ENCODE results near the gene FAM13A. TPM values are rescaled to one million over a fixed set of nuclear protein-coding genes. Genes with fewer than 3 reads are reported as not detected.

Gene FAM13A
- total and polyA plus RNA-seq, 2 of the 4 experiments (the other 2 are of a cell fraction) = 13.1 to 22.0 TPM

- Histone ChIP-seq H2BK15ac (ENCODE audit: low read depth, low read length) (no peak overlapping the region), H2BK20ac (ENCODE audit: low read depth, low read length) (no peak overlapping the region), H3K9ac (ENCODE audit: low read depth, low read length) (no peak overlapping the region), H4K91ac (ENCODE audit: insufficient read depth, low read depth, low read length) (no peak overlapping the region), H4K8ac (ENCODE audit: low read depth in 2 of 2, low read length in 2 of 2) (no peak overlapping the region), H3K4me2 (ENCODE audit: low read depth, low read length) (no peak overlapping the region), H3K23ac (ENCODE audit: low read depth, low read length) (no peak overlapping the region), H3K18ac (ENCODE audit: low read depth, low read length) (no peak overlapping the region), H2BK5ac (ENCODE audit: low read depth, low read length, poor library complexity, severe bottlenecking) (no peak overlapping the region), H3K27me3 (ENCODE audit: control insufficient read depth, insufficient read depth, low read length) (no peaks in the 10 kb centered on the region), H3K4me1 (ENCODE audit: control insufficient read depth, insufficient read depth, low read length) (no peaks in the 10 kb centered on the region; the same call in 1 of the 2 replicates), H3K36me3 (ENCODE audit: control insufficient read depth, insufficient read depth, low read length) (no peaks in the 10 kb centered on the region; the same call in 1 of the 2 replicates), H3K79me1 (ENCODE audit: low read depth in 1 of 2, low read length in 2 of 2) (no peaks in the 10 kb centered on the region), H3K14ac (replicated peaks; ENCODE audit: low read depth, low read length) (no peak overlapping the region), H3K4ac (ENCODE audit: low read depth, low read length) (no peak overlapping the region), H2AK9ac (replicated peaks; ENCODE audit: low read depth, low read length, poor library complexity) (no peak overlapping the region), H3K27ac (ENCODE audit: insufficient read depth, low read length) (no peak overlapping the region), H3K4me3 (ENCODE audit: insufficient read depth, low read depth, low read length) (no peak overlapping the region), H2AK5ac (ENCODE audit: low read depth, low read length) (no peak overlapping the region), H3K9me1 (ENCODE audit: insufficient read depth, low read length) (no peaks in the 10 kb centered on the region), H3K56ac (ENCODE audit: extremely low read depth, insufficient read depth, low read length) (no peak overlapping the region), H4K5ac (ENCODE audit: low read depth, low read length) (no peak overlapping the region), H4K20me1 (ENCODE audit: insufficient read depth, low read length) (no peaks in the 10 kb centered on the region), H3K9me3 (ENCODE audit: control insufficient read depth, insufficient read depth, low read length) (peaks cover 3% of the 10 kb centered on the region), H2BK120ac (ENCODE audit: low read depth, low read length) (no peak overlapping the region), H2AFZ (replicated peaks; ENCODE audit: low read length, poor library complexity) (no peak overlapping the region)
- intact Hi-C loops (cut with micrococcal nuclease) (no loop called here), dilution Hi-C loops (cut with HindIII; ENCODE audit: low sequenced_read_pairs, unreplicated experiment) (no loop called here), in situ Hi-C loops (cut with MboI; ENCODE audit: low sequenced_read_pairs) (no loop called here)
- POLR2A ChIA-PET (ENCODE audit: unreplicated experiment) = no interaction called here
- no peak for DNase-seq
- ATAC-seq (ENCODE audit: low read depth) = no peak
- 100% methylated on average over 1 of the region's 2 CpGs; no CpG with 5 or more reads in 1 of the 2 experiments for WGBS, 2 experiments (ENCODE audit: extremely low coverage in 2 of 2, insufficient read length in 1 of 2)
- CTCF ChIA-PET = no interaction called here
- TF ChIP-seq RAD21 (IDR thresholded peaks at IDR 0.05; ENCODE audit: low read length) (no peak), POLR2A (IDR thresholded peaks at IDR 0.05; ENCODE audit: low read depth, low read length) (no peak), BHLHE40 (IDR thresholded peaks at IDR 0.05; ENCODE audit: low read depth, low read length) (no peak), FOS (IDR thresholded peaks at IDR 0.05; ENCODE audit: low read depth, low read length) (no peak), MAZ (IDR thresholded peaks at IDR 0.05; ENCODE audit: borderline replicate concordance, low read depth, low read length) (no peak), RFX5 (IDR thresholded peaks at IDR 0.05; ENCODE audit: low read depth, low read length) (no peak), CTCF (conservative IDR thresholded peaks at IDR 0.05; ENCODE audit: low read depth, low read length) (no peak)
- no TSS peak for BruUV-seq (replicated peaks)
These were observed 103.6 kb downstream of the FAM13A start for GRCh38 chr4:88953400-88953799.

Measured in IMR-90 (cell line).